SK-N-SH treated with all-trans-retinoic acid at 6 μM for 48 hours (cell line): Measurements from ENCODE around the gene BICD1.

ENCODE experiments used
- ATAC-seq: fragments of 200-7000 bp; cut with Tn5 transposase; 3 replicates; pipeline ENCODE4 v1.9.1; 2020; ENCODE audit warnings: mild to moderate bottlenecking, moderate library complexity
- ARNTL ChIP-seq: fragments of 450-650 bp; formaldehyde crosslinking; IDR thresholded peaks from 2 replicates; pipeline ENCODE4 v1.5.0; 2020; ENCODE audit warnings: low read depth, mild to moderate bottlenecking, moderate library complexity, borderline replicate concordance
- BACH2 ChIP-seq: fragments of 250-450 bp; sonication (Bioruptor Pico); IDR thresholded peaks from 2 replicates; pipeline ENCODE4 v1.9.0; 2021; ENCODE audit warnings: mild to moderate bottlenecking, borderline replicate concordance
- CSDC2 ChIP-seq: fragments of 250-450 bp; sonication (Bioruptor Pico); IDR thresholded peaks from 2 replicates; pipeline ENCODE4 v1.5.0; 2020; ENCODE audit warnings: mild to moderate bottlenecking, moderate library complexity
- CSRNP3 ChIP-seq: fragments of 250-450 bp; sonication (Bioruptor Pico); IDR thresholded peaks from 2 replicates; pipeline ENCODE4 v1.5.1; 2021; ENCODE audit warnings: mild to moderate bottlenecking, moderate library complexity
- ESRRG ChIP-seq: fragments of 250-450 bp; sonication (Bioruptor Pico); IDR thresholded peaks from 2 replicates; pipeline ENCODE4 v1.6.1; 2021; ENCODE audit warnings: mild to moderate bottlenecking
- GLIS3 ChIP-seq: fragments of 250-450 bp; sonication (Bioruptor Pico); IDR thresholded peaks from 2 replicates; pipeline ENCODE4 v1.5.0; 2020; ENCODE audit warnings: mild to moderate bottlenecking, moderate library complexity
- ISL1 ChIP-seq: fragments of 250-450 bp; sonication (Bioruptor Pico); IDR thresholded peaks from 2 replicates; pipeline ENCODE4 v2.1.2; 2022; ENCODE audit warnings: mild to moderate bottlenecking, moderate library complexity
- OSR1 ChIP-seq: fragments of 250-450 bp; sonication (Bioruptor Pico); IDR thresholded peaks from 2 replicates; pipeline ENCODE4 v1.8.0; 2022; ENCODE audit warnings: moderate library complexity, mild to moderate bottlenecking, inconsistent platforms
- PPARA ChIP-seq: fragments of 250-450 bp; sonication (Bioruptor Pico); IDR thresholded peaks from 2 replicates; pipeline ENCODE4 v1.5.0; 2020; ENCODE audit warnings: mild to moderate bottlenecking, borderline replicate concordance
- RARB ChIP-seq: fragments of 250-450 bp; sonication (Bioruptor Pico); IDR thresholded peaks from 2 replicates; pipeline ENCODE4 v1.8.0; 2021; ENCODE audit warnings: mild to moderate bottlenecking, moderate library complexity
- SNAI2 ChIP-seq: fragments of 250-450 bp; sonication (Bioruptor Pico); IDR thresholded peaks from 2 replicates; pipeline ENCODE4 v1.5.0; 2020; ENCODE audit warnings: mild to moderate bottlenecking, moderate library complexity
- TOX ChIP-seq: fragments of 250-450 bp; sonication (Bioruptor Pico); IDR thresholded peaks from 2 replicates; pipeline ENCODE4 v1.8.0; 2021; ENCODE audit warnings: mild to moderate bottlenecking, moderate library complexity, borderline replicate concordance
- ZC3H10 ChIP-seq: fragments of 250-450 bp; sonication (Bioruptor Pico); IDR thresholded peaks from 2 replicates; pipeline ENCODE4 v1.5.1; 2021; ENCODE audit warnings: mild to moderate bottlenecking, moderate library complexity
- ZFP3 ChIP-seq: fragments of 250-450 bp; sonication (Bioruptor Pico); IDR thresholded peaks from 2 replicates; pipeline ENCODE4 v1.5.0; 2020; ENCODE audit warnings: mild to moderate bottlenecking, moderate library complexity
- ZFP30 ChIP-seq: fragments of 450-650 bp; formaldehyde crosslinking; IDR thresholded peaks from 2 replicates; pipeline ENCODE4 v1.5.0; 2022; ENCODE audit warnings: mild to moderate bottlenecking, moderate library complexity
- ZNF70 ChIP-seq: fragments of 450-650 bp; formaldehyde crosslinking; IDR thresholded peaks from 2 replicates; pipeline ENCODE4 v1.5.0; 2020; ENCODE audit warnings: mild to moderate bottlenecking, moderate library complexity
- ZNF8 ChIP-seq: fragments of 450-650 bp; formaldehyde crosslinking; IDR thresholded peaks from 2 replicates; pipeline ENCODE4 v1.5.0; 2020; ENCODE audit warnings: mild to moderate bottlenecking, moderate library complexity
- TF ChIP-seq, protein P1 (sequence below): fragments of 250-450 bp; sonication (Bioruptor Pico); IDR thresholded peaks from 2 replicates; pipeline ENCODE4 v1.8.0; 2021; ENCODE audit warnings: low read depth, mild to moderate bottlenecking, moderate library complexity, borderline replicate concordance
- TF ChIP-seq, protein P2 (sequence below): fragments of 250-450 bp; sonication (Bioruptor Pico); IDR thresholded peaks from 2 replicates; pipeline ENCODE4 v1.5.0; 2020; ENCODE audit warnings: mild to moderate bottlenecking, moderate library complexity
- TF ChIP-seq, protein P3 (sequence below): fragments of 250-450 bp; sonication (Bioruptor Pico); IDR thresholded peaks from 2 replicates; pipeline ENCODE4 v1.5.1; 2020; ENCODE audit warnings: low read depth, mild to moderate bottlenecking, moderate library complexity
- TF ChIP-seq, protein P4 (sequence below): fragments of 250-450 bp; sonication (Bioruptor Pico); IDR thresholded peaks from 2 replicates; pipeline ENCODE4 v1.8.0; 2020; ENCODE audit warnings: mild to moderate bottlenecking, moderate library complexity, borderline replicate concordance

Gene BICD1

DNA sequence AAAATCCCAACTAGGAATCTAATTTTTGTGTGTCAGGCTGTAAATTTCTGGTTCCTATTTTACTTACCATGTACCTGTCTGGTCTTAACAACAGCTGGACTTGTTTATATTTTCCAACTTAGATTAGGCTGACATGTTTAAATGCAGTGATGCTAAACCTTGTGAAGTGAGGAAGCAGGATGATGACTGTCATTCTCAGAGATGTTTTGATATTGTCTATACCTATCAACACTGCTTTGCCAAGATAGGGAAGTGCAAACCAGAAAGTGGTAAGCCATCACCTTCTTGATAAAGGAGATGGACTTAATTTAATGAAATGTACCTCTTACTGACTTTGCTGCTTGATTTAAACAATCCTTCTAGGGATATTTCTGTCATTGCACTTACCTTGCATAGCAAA, 2.1 kb downstream of the BICD1 start:
- TF ChIP-seq GLIS3 (CRISPR knock-in tag), result no peak
- TF ChIP-seq, protein P1, sequence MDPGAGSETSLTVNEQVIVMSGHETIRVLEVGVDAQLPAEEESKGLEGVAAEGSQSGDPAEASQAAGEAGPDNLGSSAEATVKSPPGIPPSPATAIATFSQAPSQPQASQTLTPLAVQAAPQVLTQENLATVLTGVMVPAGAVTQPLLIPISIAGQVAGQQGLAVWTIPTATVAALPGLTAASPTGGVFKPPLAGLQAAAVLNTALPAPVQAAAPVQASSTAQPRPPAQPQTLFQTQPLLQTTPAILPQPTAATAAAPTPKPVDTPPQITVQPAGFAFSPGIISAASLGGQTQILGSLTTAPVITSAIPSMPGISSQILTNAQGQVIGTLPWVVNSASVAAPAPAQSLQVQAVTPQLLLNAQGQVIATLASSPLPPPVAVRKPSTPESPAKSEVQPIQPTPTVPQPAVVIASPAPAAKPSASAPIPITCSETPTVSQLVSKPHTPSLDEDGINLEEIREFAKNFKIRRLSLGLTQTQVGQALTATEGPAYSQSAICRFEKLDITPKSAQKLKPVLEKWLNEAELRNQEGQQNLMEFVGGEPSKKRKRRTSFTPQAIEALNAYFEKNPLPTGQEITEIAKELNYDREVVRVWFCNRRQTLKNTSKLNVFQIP, result no peak
- TF ChIP-seq ESRRG (CRISPR knock-in tag), result no peak
- TF ChIP-seq OSR1 (CRISPR knock-in tag), result no peak
- TF ChIP-seq ZFP30 (CRISPR knock-in tag), result no peak
- TF ChIP-seq TOX (CRISPR knock-in tag), result no peak
- ATAC-seq, result no peak

GRCh38 chr12:32110417-32110816, 3.8 kb downstream of the BICD1 start:
- TF ChIP-seq SNAI2 (CRISPR knock-in tag) (no peak), ISL1 (CRISPR knock-in tag) (no peak), CSRNP3 (CRISPR knock-in tag) (no peak), PPARA (no peak), ZFP3 (no peak), CSDC2 (CRISPR knock-in tag) (no peak)
- TF ChIP-seq, protein P2, sequence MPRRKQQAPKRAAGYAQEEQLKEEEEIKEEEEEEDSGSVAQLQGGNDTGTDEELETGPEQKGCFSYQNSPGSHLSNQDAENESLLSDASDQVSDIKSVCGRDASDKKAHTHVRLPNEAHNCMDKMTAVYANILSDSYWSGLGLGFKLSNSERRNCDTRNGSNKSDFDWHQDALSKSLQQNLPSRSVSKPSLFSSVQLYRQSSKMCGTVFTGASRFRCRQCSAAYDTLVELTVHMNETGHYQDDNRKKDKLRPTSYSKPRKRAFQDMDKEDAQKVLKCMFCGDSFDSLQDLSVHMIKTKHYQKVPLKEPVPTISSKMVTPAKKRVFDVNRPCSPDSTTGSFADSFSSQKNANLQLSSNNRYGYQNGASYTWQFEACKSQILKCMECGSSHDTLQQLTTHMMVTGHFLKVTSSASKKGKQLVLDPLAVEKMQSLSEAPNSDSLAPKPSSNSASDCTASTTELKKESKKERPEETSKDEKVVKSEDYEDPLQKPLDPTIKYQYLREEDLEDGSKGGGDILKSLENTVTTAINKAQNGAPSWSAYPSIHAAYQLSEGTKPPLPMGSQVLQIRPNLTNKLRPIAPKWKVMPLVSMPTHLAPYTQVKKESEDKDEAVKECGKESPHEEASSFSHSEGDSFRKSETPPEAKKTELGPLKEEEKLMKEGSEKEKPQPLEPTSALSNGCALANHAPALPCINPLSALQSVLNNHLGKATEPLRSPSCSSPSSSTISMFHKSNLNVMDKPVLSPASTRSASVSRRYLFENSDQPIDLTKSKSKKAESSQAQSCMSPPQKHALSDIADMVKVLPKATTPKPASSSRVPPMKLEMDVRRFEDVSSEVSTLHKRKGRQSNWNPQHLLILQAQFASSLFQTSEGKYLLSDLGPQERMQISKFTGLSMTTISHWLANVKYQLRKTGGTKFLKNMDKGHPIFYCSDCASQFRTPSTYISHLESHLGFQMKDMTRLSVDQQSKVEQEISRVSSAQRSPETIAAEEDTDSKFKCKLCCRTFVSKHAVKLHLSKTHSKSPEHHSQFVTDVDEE, result no peak
- TF ChIP-seq, protein P1, result no peak

GRCh38 chr12:32110942-32111341, 4.3 kb downstream of the BICD1 start:
- ATAC-seq, result no peak
- TF ChIP-seq TOX (CRISPR knock-in tag) (no peak), SNAI2 (CRISPR knock-in tag) (no peak), GLIS3 (CRISPR knock-in tag) (no peak), ZNF70 (no peak), ZFP3 (no peak), RARB (CRISPR knock-in tag) (no peak), ISL1 (CRISPR knock-in tag) (no peak), CSRNP3 (CRISPR knock-in tag) (no peak), PPARA (no peak), ARNTL (CRISPR knock-in tag) (no peak), BACH2 (no peak), CSDC2 (CRISPR knock-in tag) (no peak), ZFP30 (CRISPR knock-in tag) (no peak), ZNF8 (CRISPR knock-in tag) (no peak), ESRRG (CRISPR knock-in tag) (no peak), ZC3H10 (no peak)
- TF ChIP-seq, protein P3, sequence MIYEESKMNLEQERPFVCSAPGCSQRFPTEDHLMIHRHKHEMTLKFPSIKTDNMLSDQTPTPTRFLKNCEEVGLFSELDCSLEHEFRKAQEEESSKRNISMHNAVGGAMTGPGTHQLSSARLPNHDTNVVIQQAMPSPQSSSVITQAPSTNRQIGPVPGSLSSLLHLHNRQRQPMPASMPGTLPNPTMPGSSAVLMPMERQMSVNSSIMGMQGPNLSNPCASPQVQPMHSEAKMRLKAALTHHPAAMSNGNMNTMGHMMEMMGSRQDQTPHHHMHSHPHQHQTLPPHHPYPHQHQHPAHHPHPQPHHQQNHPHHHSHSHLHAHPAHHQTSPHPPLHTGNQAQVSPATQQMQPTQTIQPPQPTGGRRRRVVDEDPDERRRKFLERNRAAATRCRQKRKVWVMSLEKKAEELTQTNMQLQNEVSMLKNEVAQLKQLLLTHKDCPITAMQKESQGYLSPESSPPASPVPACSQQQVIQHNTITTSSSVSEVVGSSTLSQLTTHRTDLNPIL (CRISPR knock-in tag), result no peak
- TF ChIP-seq, protein P1, result no peak
- TF ChIP-seq, protein P4, sequence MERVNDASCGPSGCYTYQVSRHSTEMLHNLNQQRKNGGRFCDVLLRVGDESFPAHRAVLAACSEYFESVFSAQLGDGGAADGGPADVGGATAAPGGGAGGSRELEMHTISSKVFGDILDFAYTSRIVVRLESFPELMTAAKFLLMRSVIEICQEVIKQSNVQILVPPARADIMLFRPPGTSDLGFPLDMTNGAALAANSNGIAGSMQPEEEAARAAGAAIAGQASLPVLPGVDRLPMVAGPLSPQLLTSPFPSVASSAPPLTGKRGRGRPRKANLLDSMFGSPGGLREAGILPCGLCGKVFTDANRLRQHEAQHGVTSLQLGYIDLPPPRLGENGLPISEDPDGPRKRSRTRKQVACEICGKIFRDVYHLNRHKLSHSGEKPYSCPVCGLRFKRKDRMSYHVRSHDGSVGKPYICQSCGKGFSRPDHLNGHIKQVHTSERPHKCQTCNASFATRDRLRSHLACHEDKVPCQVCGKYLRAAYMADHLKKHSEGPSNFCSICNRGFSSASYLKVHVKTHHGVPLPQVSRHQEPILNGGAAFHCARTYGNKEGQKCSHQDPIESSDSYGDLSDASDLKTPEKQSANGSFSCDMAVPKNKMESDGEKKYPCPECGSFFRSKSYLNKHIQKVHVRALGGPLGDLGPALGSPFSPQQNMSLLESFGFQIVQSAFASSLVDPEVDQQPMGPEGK (CRISPR knock-in tag), result no peak

More at GRCh38 chr12:32110417-32110816, 3.8 kb downstream of the BICD1 start:
- no peak for ATAC-seq
